Measurements from ENCODE around the gene ACACA.

Gene ACACA

DNA sequence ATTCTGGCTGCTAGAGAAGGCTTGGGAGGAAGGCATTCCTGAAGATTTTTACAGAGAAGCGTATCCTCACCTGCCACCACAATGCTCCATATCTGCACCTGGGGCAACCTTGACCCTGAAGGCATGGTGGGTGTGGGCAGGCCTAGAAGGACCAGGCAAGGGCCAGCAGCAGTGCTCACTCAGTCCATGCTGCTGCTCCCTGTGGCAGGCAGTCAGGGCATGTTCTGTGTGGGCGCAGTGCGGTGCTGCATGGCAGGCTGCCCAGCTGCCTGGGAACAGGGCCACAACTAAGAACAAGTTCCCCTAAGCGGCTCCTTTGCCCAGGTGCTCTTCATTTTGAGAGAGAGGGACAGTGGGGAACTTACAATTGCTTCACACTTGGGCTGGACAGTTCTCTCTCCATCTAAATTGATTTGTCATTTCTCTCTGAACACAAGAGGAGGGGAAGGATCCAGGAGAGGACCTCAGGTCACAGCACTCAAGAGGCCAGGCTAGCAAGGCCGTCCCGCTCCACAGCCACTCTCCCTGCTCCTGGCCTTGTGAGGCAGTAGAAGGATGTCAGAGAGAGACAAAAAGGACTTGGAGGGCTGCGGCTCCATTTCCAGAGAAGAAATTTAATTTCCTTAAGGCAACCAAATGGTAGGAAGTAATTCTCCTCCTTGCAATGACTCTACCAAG, 299.1 kb downstream of the ACACA start:
- no peak for FAIRE-seq
- TF ChIP-seq SPI1 (IDR thresholded peaks at IDR 0.05; ENCODE audit: low read depth, low read length) (no peak), TAF1 (IDR thresholded peaks at IDR 0.05; ENCODE audit: low read depth, low read length) (no peak), POLR2A (IDR thresholded peaks at IDR 0.05; ENCODE audit: low read depth, low read length) (no peak), POU2F2 (IDR thresholded peaks at IDR 0.05; ENCODE audit: low read depth, low read length) (no peak), PAX5 (IDR thresholded peaks at IDR 0.05; ENCODE audit: insufficient read depth, low read length, severe bottlenecking) (no peak), POLR2AphosphoS5 (IDR thresholded peaks at IDR 0.05; ENCODE audit: low read depth, low read length) (no peak)
- no peak for DNase-seq (ENCODE audit: insufficient read length, low spot score)

DNA sequence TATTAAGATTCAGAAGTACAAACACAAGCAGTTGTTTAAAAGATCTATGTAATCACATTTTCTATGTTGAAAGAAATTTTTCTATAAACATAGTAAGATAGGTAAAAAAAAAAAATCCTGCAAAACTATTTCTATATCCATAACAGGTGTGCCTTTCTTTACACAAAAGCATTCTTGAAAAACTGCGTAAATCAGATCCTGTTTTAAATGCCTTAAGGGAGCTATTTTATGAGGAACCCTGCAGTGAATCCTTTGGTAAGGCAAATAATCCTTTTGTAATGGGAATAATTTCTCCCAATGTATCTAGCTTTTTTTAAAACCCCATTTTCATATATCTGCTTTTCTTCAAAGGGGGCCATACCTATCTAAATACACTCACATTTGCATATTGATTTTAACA, 300.6 kb downstream of the ACACA start:
- DNase-seq (ENCODE audit: insufficient read length, low spot score) (no peak), FAIRE-seq (no peak)
- TF ChIP-seq SPI1 (IDR thresholded peaks at IDR 0.05; ENCODE audit: low read depth, low read length), result no peak
- TF ChIP-seq POLR2AphosphoS5 (IDR thresholded peaks at IDR 0.05; ENCODE audit: low read depth, low read length), result no peak
- TF ChIP-seq POLR2A (IDR thresholded peaks at IDR 0.05; ENCODE audit: low read depth, low read length), result no peak
- TF ChIP-seq POU2F2 (IDR thresholded peaks at IDR 0.05; ENCODE audit: low read depth, low read length), result no peak
- TF ChIP-seq PAX5 (IDR thresholded peaks at IDR 0.05; ENCODE audit: insufficient read depth, low read length, severe bottlenecking), result no peak
- no peak for TF ChIP-seq TAF1 (IDR thresholded peaks at IDR 0.05; ENCODE audit: low read depth, low read length)

DNA sequence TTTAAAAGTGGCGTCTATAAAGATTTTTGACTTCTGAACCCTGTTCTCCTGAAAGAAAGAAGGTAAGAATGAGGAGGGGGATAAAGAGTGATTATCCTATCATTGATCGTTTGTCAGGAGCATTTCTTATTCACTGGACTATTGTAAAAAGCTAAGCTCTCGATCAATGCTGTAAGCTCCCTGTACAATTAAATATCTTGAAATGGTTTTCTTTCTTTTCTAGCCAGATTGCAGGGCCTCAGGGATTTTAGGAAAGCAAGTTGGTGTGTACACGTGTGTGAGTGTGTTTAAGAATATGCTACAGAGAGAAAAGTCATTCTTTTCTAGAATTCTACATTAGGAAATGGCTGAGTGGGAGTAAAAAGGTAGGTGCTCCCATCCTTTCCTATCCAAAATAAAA, 303.4 kb downstream of the ACACA start:
- no peak for DNase-seq (ENCODE audit: insufficient read length, low spot score)
- TF ChIP-seq POLR2AphosphoS5 (IDR thresholded peaks at IDR 0.05; ENCODE audit: low read depth, low read length) (no peak), POLR2A (IDR thresholded peaks at IDR 0.05; ENCODE audit: low read depth, low read length) (no peak), PAX5 (IDR thresholded peaks at IDR 0.05; ENCODE audit: insufficient read depth, low read length, severe bottlenecking) (no peak), POU2F2 (IDR thresholded peaks at IDR 0.05; ENCODE audit: low read depth, low read length) (no peak), SPI1 (IDR thresholded peaks at IDR 0.05; ENCODE audit: low read depth, low read length) (no peak), TAF1 (IDR thresholded peaks at IDR 0.05; ENCODE audit: low read depth, low read length) (no peak)
- no peak for FAIRE-seq

DNA sequence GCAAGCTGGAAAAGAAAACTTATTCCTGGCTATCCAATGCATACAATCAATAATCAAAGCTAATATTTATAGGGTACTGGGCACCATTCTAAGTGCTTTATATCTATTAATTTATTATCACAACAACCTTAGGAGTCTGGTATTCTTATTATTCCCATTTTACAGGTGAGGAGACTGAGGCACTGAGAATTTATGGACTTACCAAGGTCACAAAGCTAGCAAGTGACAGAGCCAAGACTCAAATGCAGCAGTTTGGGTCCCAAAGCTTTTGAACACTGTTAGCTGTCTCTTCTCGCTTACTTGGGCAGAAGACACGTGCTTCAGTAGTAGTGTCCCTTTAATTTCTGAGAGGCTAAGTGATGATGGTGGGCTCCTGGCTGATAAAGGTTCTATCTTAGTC, 305.3 kb downstream of the ACACA start:
- FAIRE-seq (no peak), DNase-seq (ENCODE audit: insufficient read length, low spot score) (no peak)
- TF ChIP-seq TAF1 (IDR thresholded peaks at IDR 0.05; ENCODE audit: low read depth, low read length), result no peak
- no peak for TF ChIP-seq POLR2AphosphoS5 (IDR thresholded peaks at IDR 0.05; ENCODE audit: low read depth, low read length)
- TF ChIP-seq SPI1 (IDR thresholded peaks at IDR 0.05; ENCODE audit: low read depth, low read length), result no peak
- TF ChIP-seq POLR2A (IDR thresholded peaks at IDR 0.05; ENCODE audit: low read depth, low read length), result no peak
- TF ChIP-seq PAX5 (IDR thresholded peaks at IDR 0.05; ENCODE audit: insufficient read depth, low read length, severe bottlenecking), result no peak
- TF ChIP-seq POU2F2 (IDR thresholded peaks at IDR 0.05; ENCODE audit: low read depth, low read length), result no peak

DNA sequence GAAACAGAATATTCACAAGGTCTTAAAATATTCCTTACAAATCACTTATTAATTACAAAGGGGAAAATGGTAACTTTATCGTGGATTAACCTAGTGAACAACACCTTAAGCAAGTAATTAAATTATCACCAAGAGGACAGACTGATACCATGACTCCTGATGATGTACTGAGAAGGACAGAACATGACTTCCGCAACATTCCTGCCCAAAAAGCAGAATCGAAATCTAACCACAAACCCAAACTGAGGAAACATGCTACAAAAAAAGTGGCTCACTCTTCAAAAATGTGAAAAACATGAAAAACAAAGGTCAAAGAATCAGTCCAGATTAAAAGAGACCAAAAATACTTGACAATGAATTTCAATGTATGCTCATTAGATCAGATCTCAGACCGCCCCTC, 306.4 kb downstream of the ACACA start:
- TF ChIP-seq POU2F2 (IDR thresholded peaks at IDR 0.05; ENCODE audit: low read depth, low read length) (no peak), POLR2A (IDR thresholded peaks at IDR 0.05; ENCODE audit: low read depth, low read length) (no peak), SPI1 (IDR thresholded peaks at IDR 0.05; ENCODE audit: low read depth, low read length) (no peak), TAF1 (IDR thresholded peaks at IDR 0.05; ENCODE audit: low read depth, low read length) (no peak), PAX5 (IDR thresholded peaks at IDR 0.05; ENCODE audit: insufficient read depth, low read length, severe bottlenecking) (no peak), POLR2AphosphoS5 (IDR thresholded peaks at IDR 0.05; ENCODE audit: low read depth, low read length) (no peak)
- no peak for DNase-seq (ENCODE audit: insufficient read length, low spot score)
- FAIRE-seq, result no peak

DNA sequence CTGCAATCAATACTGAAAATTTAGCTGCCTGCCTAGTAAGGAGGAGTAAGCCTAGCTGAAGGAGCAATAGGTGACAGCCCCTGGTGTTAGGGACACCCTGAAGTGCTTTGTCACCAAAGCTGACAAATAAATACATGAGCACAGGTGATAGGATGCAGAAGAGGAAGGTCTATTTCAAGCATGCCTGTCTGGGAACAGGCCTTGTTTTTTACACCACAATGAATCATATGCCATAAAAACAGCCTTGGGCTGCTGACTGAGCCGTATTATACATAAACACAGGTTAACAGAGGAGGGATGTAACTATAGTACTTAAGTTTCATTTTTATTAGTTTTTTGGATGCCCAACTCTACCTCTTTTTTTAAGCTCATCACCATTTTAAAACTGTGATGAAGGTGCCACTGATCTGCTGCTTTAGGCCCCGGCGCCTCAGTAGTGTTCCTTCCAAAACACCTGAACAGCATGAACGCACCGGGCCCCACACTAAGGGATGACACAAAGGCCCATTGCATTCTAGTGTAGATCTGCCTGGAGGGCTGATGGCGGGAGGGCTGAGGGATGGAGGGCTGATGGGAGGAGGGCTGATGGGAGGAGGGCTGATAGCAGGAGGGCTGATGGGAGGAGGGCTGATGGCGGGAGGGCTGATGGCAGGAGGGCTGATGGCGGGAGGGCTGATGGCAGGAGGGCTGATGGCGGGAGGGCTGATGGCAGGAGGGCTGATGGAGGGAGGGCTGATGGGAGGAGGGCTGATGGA, 307.5 kb downstream of the ACACA start:
- FAIRE-seq (no peak), DNase-seq (ENCODE audit: insufficient read length, low spot score) (no peak)

DNA sequence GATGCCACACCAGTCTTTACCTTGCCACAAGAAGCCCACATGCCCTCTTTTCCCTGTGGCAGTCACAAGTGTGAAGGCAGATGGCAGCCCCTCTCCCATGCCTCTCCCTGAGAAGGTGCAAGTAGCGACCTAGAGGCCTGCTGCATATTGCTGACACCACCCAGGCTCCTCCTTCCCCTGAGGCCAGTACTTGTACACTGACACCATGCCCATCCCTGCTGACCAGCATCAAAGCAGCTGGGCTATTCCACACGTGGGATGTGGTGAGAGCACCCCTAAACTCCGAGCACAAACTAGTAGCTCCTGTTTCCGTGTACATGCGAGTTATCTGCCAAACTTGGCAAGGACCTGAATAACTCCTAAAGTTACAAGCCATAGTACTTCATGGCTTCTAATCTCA, 308.5 kb downstream of the ACACA start:
- no peak for DNase-seq (ENCODE audit: insufficient read length, low spot score)
- no peak for FAIRE-seq
- TF ChIP-seq SPI1 (IDR thresholded peaks at IDR 0.05; ENCODE audit: low read depth, low read length) (no peak), POLR2A (IDR thresholded peaks at IDR 0.05; ENCODE audit: low read depth, low read length) (no peak), PAX5 (IDR thresholded peaks at IDR 0.05; ENCODE audit: insufficient read depth, low read length, severe bottlenecking) (no peak), TAF1 (IDR thresholded peaks at IDR 0.05; ENCODE audit: low read depth, low read length) (no peak), POLR2AphosphoS5 (IDR thresholded peaks at IDR 0.05; ENCODE audit: low read depth, low read length) (no peak), POU2F2 (IDR thresholded peaks at IDR 0.05; ENCODE audit: low read depth, low read length) (no peak)

More for the DNA sequence above, 307.5 kb downstream of the ACACA start:
- TF ChIP-seq TAF1 (IDR thresholded peaks at IDR 0.05; ENCODE audit: low read depth, low read length) (no peak), POLR2AphosphoS5 (IDR thresholded peaks at IDR 0.05; ENCODE audit: low read depth, low read length) (no peak), POU2F2 (IDR thresholded peaks at IDR 0.05; ENCODE audit: low read depth, low read length) (no peak), POLR2A (IDR thresholded peaks at IDR 0.05; ENCODE audit: low read depth, low read length) (no peak), PAX5 (IDR thresholded peaks at IDR 0.05; ENCODE audit: insufficient read depth, low read length, severe bottlenecking) (no peak), SPI1 (IDR thresholded peaks at IDR 0.05; ENCODE audit: low read depth, low read length) (no peak)

DNA sequence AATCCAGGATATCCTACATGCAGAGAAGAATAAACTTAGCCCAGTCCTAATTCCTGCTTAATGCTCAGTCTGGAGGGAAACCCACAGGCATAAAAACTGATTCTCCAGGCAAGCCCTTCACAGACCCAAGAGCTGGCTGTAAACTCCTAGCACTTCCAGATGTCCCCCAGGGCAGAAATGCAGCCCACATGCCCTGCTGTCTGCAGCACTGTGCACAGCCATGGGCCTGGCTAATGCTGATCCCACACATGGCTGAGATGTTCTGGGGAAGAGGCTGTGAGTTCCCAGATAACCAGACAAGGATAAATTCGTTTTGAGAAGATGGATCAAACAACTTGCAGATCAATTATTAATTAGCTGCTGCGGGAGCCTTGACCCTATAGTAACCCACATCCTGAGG, 309.5 kb downstream of the ACACA start:
- TF ChIP-seq SPI1 (IDR thresholded peaks at IDR 0.05; ENCODE audit: low read depth, low read length) (no peak), POLR2A (IDR thresholded peaks at IDR 0.05; ENCODE audit: low read depth, low read length) (no peak), TAF1 (IDR thresholded peaks at IDR 0.05; ENCODE audit: low read depth, low read length) (no peak), POU2F2 (IDR thresholded peaks at IDR 0.05; ENCODE audit: low read depth, low read length) (no peak), PAX5 (IDR thresholded peaks at IDR 0.05; ENCODE audit: insufficient read depth, low read length, severe bottlenecking) (no peak), POLR2AphosphoS5 (IDR thresholded peaks at IDR 0.05; ENCODE audit: low read depth, low read length) (no peak)
- DNase-seq (ENCODE audit: insufficient read length, low spot score) (no peak), FAIRE-seq (no peak)

DNA sequence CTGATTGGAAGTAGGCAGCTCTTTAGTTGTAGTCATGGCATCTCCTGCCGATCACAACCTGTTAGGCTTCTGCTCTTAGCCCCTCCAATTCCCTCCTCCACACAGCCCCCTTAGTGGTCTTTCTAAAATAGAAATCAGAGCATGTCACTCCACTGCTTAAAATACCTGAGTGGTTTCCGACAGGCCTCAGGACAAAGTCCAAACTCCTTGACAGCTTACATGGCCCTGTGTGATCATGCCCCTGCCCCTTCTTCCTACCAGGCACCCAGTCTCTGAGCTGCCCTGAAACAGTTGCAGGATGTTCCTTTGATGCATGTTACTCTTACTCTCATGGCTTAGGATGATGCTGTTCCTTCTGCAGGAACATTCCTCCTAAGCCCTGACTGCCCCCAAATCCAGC, 310.6 kb downstream of the ACACA start:
- TF ChIP-seq PAX5 (IDR thresholded peaks at IDR 0.05; ENCODE audit: insufficient read depth, low read length, severe bottlenecking) (no peak), POLR2AphosphoS5 (IDR thresholded peaks at IDR 0.05; ENCODE audit: low read depth, low read length) (no peak), TAF1 (IDR thresholded peaks at IDR 0.05; ENCODE audit: low read depth, low read length) (no peak), SPI1 (IDR thresholded peaks at IDR 0.05; ENCODE audit: low read depth, low read length) (no peak)
- DNase-seq (ENCODE audit: insufficient read length, low spot score), result no peak
- no peak for FAIRE-seq

Measured in GM12891 (cell line).